22Rv1 (cell line): ENCODE measurements around the gene PRELID2.

ENCODE experiments used
- ZFX ChIP-seq: fragments of 450-650 bp; IDR thresholded peaks from 2 replicates; pipeline ENCODE4 v1.6.1; 2017; ENCODE audit warnings: antibody characterized with exemption, borderline replicate concordance
- TF ChIP-seq, protein P1 (sequence below): fragments of 450-650 bp; IDR thresholded peaks from 2 replicates; pipeline ENCODE4 v1.5.1; 2017; ENCODE audit warnings: mild to moderate bottlenecking

DNA sequence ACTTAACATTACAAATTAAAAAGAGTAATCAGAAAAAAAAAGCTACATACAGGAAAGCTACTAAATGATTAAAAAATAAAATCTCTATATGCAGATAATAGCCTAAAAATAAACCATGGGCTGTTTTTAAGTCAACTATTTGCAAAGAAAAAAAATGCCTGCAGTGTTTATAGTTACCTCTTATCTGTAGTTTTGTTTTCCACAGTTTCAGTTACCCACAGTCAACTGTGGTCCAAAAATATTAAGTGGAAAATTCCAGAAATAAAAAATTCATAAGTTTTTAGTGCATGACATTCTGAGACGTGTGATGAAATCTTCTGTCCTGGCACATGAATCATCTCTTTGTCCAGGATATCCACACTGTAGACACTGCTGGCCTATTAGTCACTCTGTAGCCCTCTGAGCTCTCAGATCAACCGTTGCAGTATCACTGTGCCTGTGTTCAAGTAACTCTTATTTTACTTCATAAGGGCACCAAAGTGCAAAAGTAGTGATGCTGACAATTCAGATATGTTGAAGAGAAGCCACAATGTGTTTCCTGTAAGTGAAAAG, 59.2 kb downstream of the PRELID2 start:
- TF ChIP-seq, protein P1, sequence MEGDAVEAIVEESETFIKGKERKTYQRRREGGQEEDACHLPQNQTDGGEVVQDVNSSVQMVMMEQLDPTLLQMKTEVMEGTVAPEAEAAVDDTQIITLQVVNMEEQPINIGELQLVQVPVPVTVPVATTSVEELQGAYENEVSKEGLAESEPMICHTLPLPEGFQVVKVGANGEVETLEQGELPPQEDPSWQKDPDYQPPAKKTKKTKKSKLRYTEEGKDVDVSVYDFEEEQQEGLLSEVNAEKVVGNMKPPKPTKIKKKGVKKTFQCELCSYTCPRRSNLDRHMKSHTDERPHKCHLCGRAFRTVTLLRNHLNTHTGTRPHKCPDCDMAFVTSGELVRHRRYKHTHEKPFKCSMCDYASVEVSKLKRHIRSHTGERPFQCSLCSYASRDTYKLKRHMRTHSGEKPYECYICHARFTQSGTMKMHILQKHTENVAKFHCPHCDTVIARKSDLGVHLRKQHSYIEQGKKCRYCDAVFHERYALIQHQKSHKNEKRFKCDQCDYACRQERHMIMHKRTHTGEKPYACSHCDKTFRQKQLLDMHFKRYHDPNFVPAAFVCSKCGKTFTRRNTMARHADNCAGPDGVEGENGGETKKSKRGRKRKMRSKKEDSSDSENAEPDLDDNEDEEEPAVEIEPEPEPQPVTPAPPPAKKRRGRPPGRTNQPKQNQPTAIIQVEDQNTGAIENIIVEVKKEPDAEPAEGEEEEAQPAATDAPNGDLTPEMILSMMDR, result no peak
- no peak for TF ChIP-seq ZFX
